ENCODE measurements around the gene YPEL1.

Gene YPEL1

DNA sequence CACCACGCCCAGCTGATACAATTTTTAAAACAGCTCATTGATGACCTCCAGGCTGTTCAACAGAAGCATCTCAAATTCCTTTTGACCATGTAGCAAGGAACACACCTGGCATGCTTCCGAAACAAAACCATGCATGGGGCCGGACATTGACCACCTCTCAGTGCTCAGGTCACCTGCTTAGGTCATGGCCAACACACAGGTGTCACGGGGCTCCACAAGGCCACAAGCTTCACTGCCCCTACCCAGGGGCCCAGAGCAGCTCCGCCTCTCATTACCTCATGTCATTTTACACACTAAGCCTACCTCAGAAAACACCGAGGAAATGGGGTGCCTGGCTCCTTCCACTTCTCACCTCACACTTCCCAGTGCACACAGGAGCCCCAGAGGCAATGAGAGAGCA, 26.6 kb downstream of the YPEL1 start:
- DNase-seq (ENCODE audit: low spot score) = no peak
- in situ Hi-C loops (cut with MboI; ENCODE audit: low sequenced_read_pairs, unreplicated experiment) = loop anchor here (10.0 kb wide), 1 partner anchor 236 kb away; no protein-coding TSS in a partner anchor
- TF ChIP-seq, protein P1, sequence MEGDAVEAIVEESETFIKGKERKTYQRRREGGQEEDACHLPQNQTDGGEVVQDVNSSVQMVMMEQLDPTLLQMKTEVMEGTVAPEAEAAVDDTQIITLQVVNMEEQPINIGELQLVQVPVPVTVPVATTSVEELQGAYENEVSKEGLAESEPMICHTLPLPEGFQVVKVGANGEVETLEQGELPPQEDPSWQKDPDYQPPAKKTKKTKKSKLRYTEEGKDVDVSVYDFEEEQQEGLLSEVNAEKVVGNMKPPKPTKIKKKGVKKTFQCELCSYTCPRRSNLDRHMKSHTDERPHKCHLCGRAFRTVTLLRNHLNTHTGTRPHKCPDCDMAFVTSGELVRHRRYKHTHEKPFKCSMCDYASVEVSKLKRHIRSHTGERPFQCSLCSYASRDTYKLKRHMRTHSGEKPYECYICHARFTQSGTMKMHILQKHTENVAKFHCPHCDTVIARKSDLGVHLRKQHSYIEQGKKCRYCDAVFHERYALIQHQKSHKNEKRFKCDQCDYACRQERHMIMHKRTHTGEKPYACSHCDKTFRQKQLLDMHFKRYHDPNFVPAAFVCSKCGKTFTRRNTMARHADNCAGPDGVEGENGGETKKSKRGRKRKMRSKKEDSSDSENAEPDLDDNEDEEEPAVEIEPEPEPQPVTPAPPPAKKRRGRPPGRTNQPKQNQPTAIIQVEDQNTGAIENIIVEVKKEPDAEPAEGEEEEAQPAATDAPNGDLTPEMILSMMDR (IDR thresholded peaks at IDR 0.05; ENCODE audit: borderline replicate concordance, control extremely low read depth, extremely low read depth, insufficient read depth, missing control alignments) = no peak

DNA sequence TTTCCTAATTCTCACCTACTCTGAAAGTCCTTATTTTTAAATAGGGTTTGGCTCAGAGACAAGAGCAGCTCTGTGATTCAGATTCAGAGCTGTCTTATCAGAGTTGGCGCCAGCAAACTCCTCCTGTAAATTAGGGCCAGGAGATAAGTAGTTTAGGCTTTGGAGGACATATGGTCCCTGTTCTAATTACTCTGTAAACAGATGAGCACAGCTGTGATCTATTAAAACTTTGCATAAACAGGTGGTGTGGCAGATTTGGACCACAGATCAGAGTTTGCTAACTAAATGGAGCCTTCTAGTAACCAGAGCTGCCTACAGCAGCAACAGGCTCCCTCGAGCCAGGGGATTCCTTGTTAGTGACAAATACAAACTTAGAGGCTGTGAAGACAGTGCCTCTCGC, 27.9 kb downstream of the YPEL1 start:
- TF ChIP-seq, protein P1 (IDR thresholded peaks at IDR 0.05; ENCODE audit: borderline replicate concordance, control extremely low read depth, extremely low read depth, insufficient read depth, missing control alignments) = no peak
- DNase-seq (ENCODE audit: low spot score) = no peak
- in situ Hi-C loops (cut with MboI; ENCODE audit: low sequenced_read_pairs, unreplicated experiment) = loop anchor here (10.0 kb wide), 1 partner anchor 237 kb away; no protein-coding TSS in a partner anchor

DNA sequence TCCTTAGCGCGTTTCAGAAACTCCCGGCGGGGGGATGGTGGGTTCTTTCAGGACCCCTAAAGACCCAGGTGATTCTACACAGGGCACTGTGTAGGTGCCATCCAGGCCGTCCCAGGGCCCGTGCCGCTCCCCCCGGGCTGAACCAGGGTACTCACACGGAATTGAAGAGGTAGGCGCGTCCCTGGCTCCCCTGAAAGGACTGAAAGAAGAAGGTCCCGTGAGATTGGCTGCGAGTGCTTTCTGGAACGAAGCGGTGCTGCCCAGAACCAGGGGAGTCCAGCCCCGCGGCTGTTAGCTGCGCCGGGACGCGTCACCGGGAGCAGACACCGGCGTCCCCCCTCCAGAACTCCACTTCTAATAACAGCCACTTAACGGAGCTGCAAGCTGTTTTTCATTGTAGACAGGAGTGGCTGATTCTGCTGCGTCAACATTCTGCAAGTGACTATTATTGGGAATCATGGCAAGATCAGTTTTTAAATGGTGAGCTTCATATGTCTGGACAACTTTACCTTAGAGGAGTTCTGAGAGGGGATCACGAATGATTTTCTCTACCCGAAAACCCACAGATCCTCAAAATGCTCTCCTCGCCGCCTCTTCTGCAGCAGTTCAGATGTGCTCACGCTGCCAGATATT, 31.8 kb downstream of the YPEL1 start:
- in situ Hi-C loops (cut with MboI; ENCODE audit: low sequenced_read_pairs, unreplicated experiment) = loop anchor here (10.0 kb wide), 1 partner anchor 241 kb away; no protein-coding TSS in a partner anchor
- no peak for DNase-seq (ENCODE audit: low spot score)
- TF ChIP-seq, protein P1 (IDR thresholded peaks at IDR 0.05; ENCODE audit: borderline replicate concordance, control extremely low read depth, extremely low read depth, insufficient read depth, missing control alignments) = no peak

DNA sequence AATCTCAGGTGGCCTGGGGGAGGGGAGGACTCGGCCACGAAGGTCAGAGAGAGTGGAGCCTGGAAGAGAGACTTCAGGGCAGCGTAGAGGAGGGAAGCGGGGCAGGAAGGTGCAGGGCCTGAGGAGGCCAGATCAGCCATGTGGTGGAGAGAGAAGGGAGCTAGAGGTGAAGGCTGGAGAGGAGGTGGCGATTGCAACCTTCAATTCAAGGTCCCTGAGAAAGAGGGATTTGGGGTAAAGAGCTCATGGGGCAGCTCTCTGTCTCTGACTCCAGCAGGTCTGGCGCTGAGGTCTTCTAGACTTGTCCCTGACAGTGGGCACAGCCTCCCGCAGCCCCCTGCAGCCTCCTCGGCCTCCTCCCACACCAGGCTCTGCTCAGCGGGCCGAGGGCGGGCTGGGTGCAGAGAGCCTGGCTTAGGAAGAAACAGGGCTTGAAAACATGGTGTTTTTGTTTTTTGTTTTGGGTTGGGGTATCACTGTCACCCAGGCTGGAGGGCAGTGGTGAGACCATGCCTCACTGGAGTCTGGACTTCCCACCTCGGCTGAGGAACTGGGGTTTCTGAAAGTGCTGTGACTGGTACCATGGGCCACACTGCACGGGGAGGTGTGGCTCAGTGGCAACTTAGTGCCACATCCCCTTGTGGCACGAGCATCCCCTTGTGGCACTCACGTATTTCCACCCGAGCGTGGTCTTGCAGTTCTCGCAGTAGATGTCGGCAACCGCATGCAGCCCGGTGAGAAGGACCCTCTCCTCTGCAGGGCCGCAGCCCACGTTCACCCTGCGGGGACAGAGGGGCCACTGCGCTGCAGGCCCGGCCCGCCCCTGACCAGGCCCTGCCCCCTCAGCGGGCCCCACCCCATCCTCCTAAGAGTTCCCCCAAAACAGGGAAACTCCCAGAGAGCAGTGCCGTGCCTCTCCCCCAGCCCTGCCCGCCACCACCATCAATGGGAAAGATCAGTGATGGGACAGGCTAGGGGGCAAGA, 32.6 kb downstream of the YPEL1 start:
- TF ChIP-seq, protein P1 (IDR thresholded peaks at IDR 0.05; ENCODE audit: borderline replicate concordance, control extremely low read depth, extremely low read depth, insufficient read depth, missing control alignments) = no peak
- in situ Hi-C loops (cut with MboI; ENCODE audit: low sequenced_read_pairs, unreplicated experiment) = loop anchor here (10.0 kb wide), 1 partner anchor 242 kb away; no protein-coding TSS in a partner anchor
- DNase-seq (ENCODE audit: low spot score) = no peak

DNA sequence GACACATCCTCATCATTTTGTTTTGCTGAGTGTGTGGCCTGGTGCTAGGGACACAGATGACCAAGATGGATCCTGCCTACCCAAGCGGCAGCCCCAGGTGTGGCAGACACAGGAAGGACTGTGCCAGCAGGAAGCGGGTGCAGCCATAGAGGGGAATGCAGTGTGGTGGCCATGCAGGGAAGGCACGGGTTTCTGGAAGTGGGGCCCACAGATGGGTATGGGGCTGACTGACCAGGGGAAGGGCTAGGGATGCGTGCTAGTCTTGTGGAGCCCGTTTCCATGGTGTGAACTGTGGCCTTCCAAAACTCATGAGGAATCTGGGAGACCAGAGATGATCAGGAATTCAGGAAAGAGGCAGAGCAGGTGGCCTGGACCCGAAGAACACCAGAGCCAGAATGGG, 33.5 kb downstream of the YPEL1 start:
- in situ Hi-C loops (cut with MboI; ENCODE audit: low sequenced_read_pairs, unreplicated experiment) = loop anchor here (10.0 kb wide), 1 partner anchor 243 kb away; no protein-coding TSS in a partner anchor
- TF ChIP-seq, protein P1 (IDR thresholded peaks at IDR 0.05; ENCODE audit: borderline replicate concordance, control extremely low read depth, extremely low read depth, insufficient read depth, missing control alignments) = no peak
- DNase-seq (ENCODE audit: low spot score) = no peak

DNA sequence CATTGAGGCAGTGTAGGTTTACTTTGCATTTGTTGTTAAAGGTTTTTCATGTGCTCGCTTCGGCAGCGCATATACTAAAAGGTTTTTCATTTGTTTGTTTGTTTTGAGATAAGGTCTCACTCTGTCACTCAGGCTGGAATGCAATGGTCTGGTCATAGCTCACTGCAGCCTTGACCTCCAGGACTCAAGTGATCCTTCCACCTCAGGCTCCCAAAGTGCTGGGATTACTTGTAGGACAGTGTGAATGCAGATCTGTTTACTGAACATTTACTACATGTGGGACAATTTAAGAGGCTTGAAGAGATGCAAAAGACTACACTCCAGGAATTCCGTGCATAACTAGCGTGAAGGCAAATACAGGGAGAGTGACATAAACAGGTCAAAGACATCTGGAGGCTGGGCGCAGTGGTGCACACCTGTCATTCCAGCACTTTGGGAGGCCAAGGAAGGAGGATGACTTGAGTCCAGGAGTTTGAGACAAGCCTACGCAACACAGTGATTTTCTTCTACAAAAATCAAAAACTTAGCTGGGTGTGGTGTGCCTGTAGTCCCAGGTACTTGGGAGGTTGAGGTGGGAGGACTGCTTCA, 34.1 kb downstream of the YPEL1 start:
- no peak for DNase-seq (ENCODE audit: low spot score)

More for the DNA sequence above, 34.1 kb downstream of the YPEL1 start:
- TF ChIP-seq, protein P1 (IDR thresholded peaks at IDR 0.05; ENCODE audit: borderline replicate concordance, control extremely low read depth, extremely low read depth, insufficient read depth, missing control alignments) = no peak
- in situ Hi-C loops (cut with MboI; ENCODE audit: low sequenced_read_pairs, unreplicated experiment) = loop anchor here (10.0 kb wide), 1 partner anchor 243 kb away; no protein-coding TSS in a partner anchor

All from GM13976 (cell line).